Mesenteric fat pad (tissue), 1 donor: ENCODE measurements around the gene GPC4. TPM values are rescaled to one million over a fixed set of nuclear protein-coding genes. Genes with fewer than 3 reads are reported as not detected.

Experiments
- total RNA-seq: library from RNA; stranded (reverse); fragmentation: NEBNext Ultra II Directional; extraction: Animal tissue kit (Norgen Biotek cat#: 25700); gene quantifications from one replicate; pipeline ENCODE4 v1.2.1, GENCODE V29; 2021
- donor health status: DM: yes; HTN: yes; CAD: no.

Gene GPC4
- total RNA-seq, 1 donor from 2014 or later = 9.5 TPM

Other genes starting within 250 kb of the GPC4 start
- not detected for gene TFDP3, start 197.1 kb downstream of the GPC4 start, total RNA-seq